ENCODE data around the gene BFAR.
"Not testable (repeated sequence)": the region's sequence is repeated elsewhere in the genome, so short reads cannot be mapped to it uniquely, and the experiment has no call there.

The BFAR gene

DNA sequence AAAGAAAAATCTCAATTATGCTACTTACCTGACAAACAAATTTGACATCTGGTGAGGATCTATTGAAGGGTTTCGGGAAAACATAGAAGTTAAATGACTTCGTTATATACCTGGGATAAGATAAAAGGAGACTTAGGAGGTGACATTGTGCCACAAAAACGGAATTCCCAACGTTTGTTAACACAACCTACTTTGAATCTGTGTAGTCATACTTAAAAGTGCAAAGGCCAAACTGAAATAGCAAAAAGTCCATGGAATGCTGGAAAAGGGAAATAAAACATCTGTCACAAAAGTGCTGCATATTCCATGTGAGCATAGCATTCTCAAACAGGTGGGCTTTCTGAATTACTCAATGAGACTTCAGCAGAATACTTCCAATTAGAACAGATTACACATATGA is 5.7 kb upstream of the BFAR start:
- TF ChIP-seq, protein P1, sequence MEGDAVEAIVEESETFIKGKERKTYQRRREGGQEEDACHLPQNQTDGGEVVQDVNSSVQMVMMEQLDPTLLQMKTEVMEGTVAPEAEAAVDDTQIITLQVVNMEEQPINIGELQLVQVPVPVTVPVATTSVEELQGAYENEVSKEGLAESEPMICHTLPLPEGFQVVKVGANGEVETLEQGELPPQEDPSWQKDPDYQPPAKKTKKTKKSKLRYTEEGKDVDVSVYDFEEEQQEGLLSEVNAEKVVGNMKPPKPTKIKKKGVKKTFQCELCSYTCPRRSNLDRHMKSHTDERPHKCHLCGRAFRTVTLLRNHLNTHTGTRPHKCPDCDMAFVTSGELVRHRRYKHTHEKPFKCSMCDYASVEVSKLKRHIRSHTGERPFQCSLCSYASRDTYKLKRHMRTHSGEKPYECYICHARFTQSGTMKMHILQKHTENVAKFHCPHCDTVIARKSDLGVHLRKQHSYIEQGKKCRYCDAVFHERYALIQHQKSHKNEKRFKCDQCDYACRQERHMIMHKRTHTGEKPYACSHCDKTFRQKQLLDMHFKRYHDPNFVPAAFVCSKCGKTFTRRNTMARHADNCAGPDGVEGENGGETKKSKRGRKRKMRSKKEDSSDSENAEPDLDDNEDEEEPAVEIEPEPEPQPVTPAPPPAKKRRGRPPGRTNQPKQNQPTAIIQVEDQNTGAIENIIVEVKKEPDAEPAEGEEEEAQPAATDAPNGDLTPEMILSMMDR (conservative IDR thresholded peaks at IDR 0.05; ENCODE audit: low read length), result no peak
- DNase-seq (ENCODE audit: low read depth), result no peak
- H3K4me3 ChIP-seq (ENCODE audit: low read length), result no peak overlapping the region

DNA sequence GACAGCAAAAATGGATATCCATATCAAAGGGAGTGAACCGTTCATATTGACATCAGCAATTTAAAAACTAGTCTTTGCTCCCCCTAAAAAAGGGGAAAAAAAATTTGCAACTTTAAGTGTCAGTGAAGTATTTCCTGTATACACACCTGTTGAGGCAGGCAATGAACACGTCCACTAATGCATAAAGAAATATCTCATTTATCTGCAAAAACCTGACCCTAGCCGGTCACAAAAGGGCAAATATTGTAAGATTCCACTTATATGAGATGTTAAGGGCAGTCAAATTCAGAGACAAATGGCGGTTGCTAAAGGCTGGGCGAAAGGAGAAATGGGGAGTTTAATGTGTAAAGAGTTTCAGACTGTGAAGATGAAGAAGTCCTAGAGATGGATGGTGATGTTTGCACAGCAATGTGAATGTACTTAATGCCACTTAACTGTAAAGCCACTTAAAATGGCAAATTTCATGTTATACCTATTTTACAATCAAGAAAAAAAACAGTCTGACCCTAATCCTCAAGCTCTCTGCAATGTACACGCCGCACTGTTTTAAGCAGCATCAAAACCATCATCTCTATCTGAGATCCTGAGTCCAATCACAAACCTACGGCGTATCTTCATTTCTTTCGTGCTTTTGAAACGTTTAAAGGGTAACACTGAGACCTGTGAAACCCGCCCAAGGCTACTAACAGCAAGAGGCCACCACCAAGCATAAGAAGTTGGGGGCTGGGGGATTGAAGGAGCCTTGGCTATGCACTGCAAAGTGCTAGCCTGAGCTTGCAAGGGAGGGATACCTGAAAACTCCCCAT is 3.7 kb upstream of the BFAR start:
- TF ChIP-seq, protein P1 (conservative IDR thresholded peaks at IDR 0.05; ENCODE audit: low read length), result no peak
- no peak for DNase-seq (ENCODE audit: low read depth)
- H3K4me3 ChIP-seq (ENCODE audit: low read length), result peak overlapping the region; percentile 96

DNA sequence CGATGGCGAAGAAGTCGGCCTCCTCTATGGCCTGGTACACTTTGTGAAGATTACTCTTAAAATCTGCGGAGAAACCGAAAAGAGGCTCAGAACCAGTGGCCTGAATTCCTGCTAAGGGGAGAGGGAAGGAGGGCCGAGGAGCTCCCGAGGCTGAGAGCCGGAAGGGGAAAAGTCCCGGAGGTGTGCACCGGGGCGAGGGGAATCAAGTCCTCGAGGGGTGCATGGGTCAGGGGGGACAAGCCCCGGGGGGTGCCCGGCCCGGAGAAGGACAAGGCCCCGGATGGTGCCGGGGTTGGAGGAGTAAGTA is 3.2 kb upstream of the BFAR start:
- peak overlapping the region; percentile 96 for H3K4me3 ChIP-seq (ENCODE audit: low read length)
- DNase-seq (ENCODE audit: low read depth), result no peak
- TF ChIP-seq, protein P1 (conservative IDR thresholded peaks at IDR 0.05; ENCODE audit: low read length), result no peak

DNA sequence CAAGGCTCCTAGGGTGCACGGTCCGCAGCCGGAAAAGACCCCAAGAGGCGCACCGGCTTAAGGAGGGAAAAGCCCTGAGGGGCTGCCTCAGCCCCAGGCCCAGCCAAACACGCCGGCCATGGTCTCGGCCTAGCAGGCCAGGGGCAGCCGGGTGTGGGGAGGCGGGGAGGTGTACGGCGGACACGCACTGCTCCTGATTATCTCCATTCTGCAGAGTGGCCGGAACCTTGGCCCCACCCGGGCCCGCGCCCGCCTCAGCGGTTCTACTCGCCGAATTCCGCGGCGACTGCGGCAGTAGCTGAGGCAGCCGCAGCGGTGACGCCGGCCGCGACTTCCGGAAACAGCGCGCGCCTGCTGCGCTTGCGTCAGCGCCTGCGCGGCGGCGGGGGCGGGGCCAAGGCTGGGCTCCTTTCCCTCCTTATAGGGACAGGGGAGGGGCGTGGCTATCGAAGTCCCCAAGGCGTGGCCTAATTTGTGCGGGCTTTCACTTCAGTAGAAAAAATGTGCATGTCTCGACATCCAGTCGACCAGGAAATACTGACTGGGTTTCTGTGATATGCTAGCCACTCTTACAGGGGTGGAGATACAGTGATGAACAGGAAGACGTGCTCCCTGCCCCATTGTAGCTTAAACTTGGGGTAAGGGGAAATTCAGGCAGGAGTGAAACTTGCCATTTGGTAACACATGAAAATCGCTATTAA is 2.7 kb upstream of the BFAR start, which contains the start of gene PARN:
Gene PARN (minus strand): TSS at position 342 of the 701 bp plus-strand sequence. CDS start 135 bp downstream, at position 207.
- TF ChIP-seq, protein P1 (conservative IDR thresholded peaks at IDR 0.05; ENCODE audit: low read length), result no peak
- peak within 1 kb of the TSS; percentile 96 for H3K4me3 ChIP-seq (ENCODE audit: low read length)
- peak; percentile 95 for DNase-seq (ENCODE audit: low read depth)

DNA sequence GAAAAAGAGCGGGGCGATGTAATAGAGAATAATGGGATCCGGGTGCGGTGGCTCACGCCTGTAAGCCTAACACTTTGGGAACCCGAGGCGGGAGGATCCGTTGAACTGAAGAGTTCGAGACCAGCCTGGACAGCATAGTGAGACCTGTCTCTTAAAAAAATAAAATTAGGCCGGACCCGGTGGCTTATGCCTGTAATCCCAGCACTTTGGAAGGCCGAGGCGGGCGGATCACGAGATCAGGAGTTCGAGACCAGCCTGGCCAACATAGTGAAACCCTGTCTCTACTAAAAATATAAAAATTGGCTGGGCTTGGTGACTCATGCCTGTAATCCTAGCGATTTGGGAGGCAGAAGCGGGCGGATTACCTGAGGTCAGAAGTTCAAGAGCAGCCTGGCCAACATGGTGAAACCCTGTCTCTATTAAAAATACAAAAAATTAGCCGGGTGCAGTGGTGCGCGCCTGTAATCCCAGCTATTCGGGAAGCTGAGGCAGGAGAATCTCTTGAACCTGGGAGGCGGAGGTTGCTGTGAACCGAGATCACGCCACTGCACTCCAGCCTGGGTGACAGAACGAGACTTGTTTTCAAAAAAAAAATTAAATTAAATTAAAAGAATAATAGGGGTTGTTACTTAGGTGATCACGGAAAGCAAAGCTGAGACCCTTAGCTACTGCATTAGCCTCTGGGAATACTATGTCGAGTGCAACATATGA is 2.0 kb upstream of the BFAR start:
- H3K4me3 ChIP-seq (ENCODE audit: low read length), result peak overlapping the region; percentile 46
- not testable (repeated sequence) for DNase-seq (ENCODE audit: low read depth)

DNA sequence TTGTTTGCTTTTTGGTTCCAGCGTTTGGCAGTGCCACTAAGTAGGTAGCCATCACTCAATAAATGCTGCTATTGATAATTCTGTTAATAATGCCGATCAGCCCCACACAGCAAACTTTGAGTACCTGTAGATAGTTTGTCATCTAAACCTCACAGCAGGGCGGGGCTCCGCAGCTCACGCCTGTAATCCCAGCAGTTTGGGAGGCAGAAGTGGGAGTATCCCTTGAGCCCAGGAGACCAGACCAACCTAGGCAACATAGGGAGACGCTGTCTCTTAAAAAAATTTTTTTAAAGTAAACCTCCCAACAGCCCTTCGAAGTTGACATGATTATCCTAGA is 1.6 kb downstream of the BFAR start:
- DNase-seq (ENCODE audit: low read depth), result no peak
- peak overlapping the region; percentile 93 for H3K4me3 ChIP-seq (ENCODE audit: low read length)

More for the DNA sequence above, 1.6 kb downstream of the BFAR start:
- TF ChIP-seq, protein P1 (conservative IDR thresholded peaks at IDR 0.05; ENCODE audit: low read length), result no peak

Data from AG10803 (cell line).